B cell (primary cell): Measurements from ENCODE around the gene HDAC1.

Experiments
- CTCF ChIP-seq: fragments of 200-600 bp; IDR thresholded peaks from one replicate; pipeline ENCODE4 v1.8.0; 2022; ENCODE audit warnings: antibody characterized with exemption, mild to moderate bottlenecking
- EZH2 ChIP-seq: IDR thresholded peaks from 2 replicates; pipeline ENCODE4 v1.6.1; 2012; ENCODE audit warnings: borderline replicate concordance, low read depth, mild to moderate bottlenecking, moderate library complexity, low read length; ENCODE audit not compliant: insufficient read depth, poor library complexity, severe bottlenecking

GRCh38 chr1:32305310-32305709 is 13.4 kb downstream of the HDAC1 start:
- TF ChIP-seq CTCF, result no peak
- TF ChIP-seq EZH2, result no peak
